A673 (cell line): ENCODE data around the gene SP100. TPM values are rescaled to one million over a fixed set of nuclear protein-coding genes. Genes with fewer than 3 reads are reported as not detected.

Source experiments
- BruUV-seq: library from RNA; stranded (reverse); fragments of 400-500 nt; replicated peaks from 2 replicates; lab custom pipeline; 2021; lab: Mats Ljungman, UMichigan
- CTCF ChIA-PET: fragments of 300-600 bp; sonication (Branson Sonifier 250); formaldehyde crosslinking; loops from one replicate; lab custom pipeline; 2022; ENCODE audit warnings: antibody characterized with exemption; lab: Charles Lee
- POLR2A ChIA-PET: fragments of 300-600 bp; sonication (Branson Sonifier 250); formaldehyde crosslinking; loops from one replicate; lab custom pipeline; 2022; ENCODE audit warnings: antibody characterized with exemption; ENCODE audit not compliant: low non-redundant PET; lab: Charles Lee
- DNase-seq: peaks from one replicate; pipeline ENCODE4 v3.0.0-alpha.2; 2015; ENCODE audit warnings: low spot score
- H3K27ac ChIP-seq: fragments of 200-600 bp; sonication (generic); 2 replicates; pipeline ENCODE4 v1.5.1; 2016; ENCODE audit warnings: mixed run types, low read depth, mild to moderate bottlenecking, mixed read lengths, antibody characterized with exemption, low read length; ENCODE audit not compliant: poor library complexity, severe bottlenecking
- H3K27me3 ChIP-seq: fragments of 200-600 bp; sonication (generic); replicated peaks from 2 replicates; pipeline ENCODE4 v1.6.1; 2017; ENCODE audit warnings: mixed run types, low read depth, mild to moderate bottlenecking, mixed read lengths, antibody characterized with exemption, low read length; ENCODE audit not compliant: insufficient read depth, poor library complexity
- H3K36me3 ChIP-seq: fragments of 200-600 bp; sonication (generic); 2 replicates; pipeline ENCODE4 v1.6.1; 2016; ENCODE audit warnings: mixed run types, mild to moderate bottlenecking, mixed read lengths, antibody characterized with exemption, low read length; ENCODE audit not compliant: insufficient read depth, poor library complexity, severe bottlenecking
- H3K4me1 ChIP-seq: fragments of 200-600 bp; sonication (generic); 2 replicates; pipeline ENCODE4 v1.6.1; 2017; ENCODE audit warnings: mixed run types, mild to moderate bottlenecking, mixed read lengths, antibody characterized with exemption, low read length; ENCODE audit not compliant: insufficient read depth, poor library complexity, severe bottlenecking
- H3K4me3 ChIP-seq: fragments of 200-600 bp; sonication (generic); 2 replicates; pipeline ENCODE4 v1.5.1; 2016; ENCODE audit warnings: low read depth, mixed run types, mild to moderate bottlenecking, mixed read lengths, low read length; ENCODE audit not compliant: poor library complexity, severe bottlenecking
- H3K9me3 ChIP-seq: fragments of 200-600 bp; sonication (generic); 2 replicates; pipeline ENCODE4 v1.6.1; 2016; ENCODE audit warnings: mixed run types, low read depth, mild to moderate bottlenecking, mixed read lengths, antibody characterized with exemption, low read length; ENCODE audit not compliant: poor library complexity, severe bottlenecking
- EZH2 ChIP-seq: fragments of 200-600 bp; sonication (generic); IDR thresholded peaks from 2 replicates; pipeline ENCODE4 v1.6.1; 2017; ENCODE audit warnings: borderline replicate concordance, low read depth, mild to moderate bottlenecking, mixed read lengths, antibody characterized with exemption, low read length; ENCODE audit not compliant: poor library complexity, severe bottlenecking
- intact Hi-C: fragments of 100-400 bp; cut with micrococcal nuclease; formaldehyde crosslinking; loops from one replicate; pipeline ENCODE4 v1.10.0; 2022; ENCODE audit not compliant: unreplicated experiment
- total RNA-seq: library from RNA; stranded (reverse); gene quantifications from 2 replicates; pipeline ENCODE4 v1.2.3, GENCODE V29; 2021
- TF ChIP-seq, protein P1 (sequence below): fragments of 300-800, 200-600 bp; sonication (generic); conservative IDR thresholded peaks from 2 replicates; pipeline ENCODE4 v1.5.1; 2017; ENCODE audit warnings: low read depth, mild to moderate bottlenecking, antibody characterized with exemption, low read length, moderate library complexity, mixed read lengths

Gene SP100
- total RNA-seq, 1 experiment from 2014 or later: 2.9 TPM

DNA sequence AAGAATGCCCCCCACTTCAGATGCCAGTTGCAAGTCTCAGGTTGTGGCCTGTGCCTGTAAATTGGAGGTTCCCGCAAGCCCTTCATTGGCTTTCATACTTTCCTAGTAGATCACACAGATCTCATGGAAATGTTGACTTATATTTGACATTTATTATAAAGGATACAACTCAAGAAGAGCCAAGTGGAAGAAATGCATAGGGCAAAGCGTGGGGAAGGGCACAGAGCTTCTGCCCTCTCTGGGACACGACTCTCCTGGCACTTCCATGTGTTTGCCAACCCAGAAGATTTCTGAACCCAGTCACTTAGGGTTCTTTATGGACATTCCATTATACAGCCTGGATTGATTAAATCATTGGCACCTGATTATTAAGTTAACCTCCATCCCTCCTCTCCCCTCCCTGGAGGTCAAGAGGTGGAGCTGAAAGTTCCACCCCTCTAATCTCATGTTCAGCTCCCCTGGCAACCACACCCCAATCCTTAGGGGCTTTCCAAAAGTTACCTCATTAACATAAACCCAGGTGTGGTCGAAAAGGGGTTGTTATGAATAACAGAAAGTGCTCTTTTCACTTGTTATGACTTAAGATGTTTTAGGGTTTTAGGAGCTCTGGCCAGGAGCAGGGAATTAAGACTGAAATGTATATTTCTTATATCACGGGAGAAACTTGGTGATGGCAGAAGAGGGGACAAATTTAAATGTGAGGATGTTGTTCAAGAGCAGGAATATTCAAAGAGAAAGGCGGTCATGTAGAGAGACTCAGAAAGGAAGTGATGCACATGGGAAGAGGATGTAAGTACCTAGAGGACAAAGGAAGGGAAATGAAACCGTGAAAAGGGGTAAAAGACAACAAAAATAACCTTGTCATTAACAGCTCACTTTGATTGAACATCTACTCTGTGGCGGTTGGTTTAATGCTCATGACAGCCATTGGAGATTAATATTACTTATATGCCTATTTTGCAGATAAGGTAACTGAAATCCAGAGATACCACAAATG is 31.8 kb downstream of the SP100 start:
- POLR2A ChIA-PET: no interaction called here

DNA sequence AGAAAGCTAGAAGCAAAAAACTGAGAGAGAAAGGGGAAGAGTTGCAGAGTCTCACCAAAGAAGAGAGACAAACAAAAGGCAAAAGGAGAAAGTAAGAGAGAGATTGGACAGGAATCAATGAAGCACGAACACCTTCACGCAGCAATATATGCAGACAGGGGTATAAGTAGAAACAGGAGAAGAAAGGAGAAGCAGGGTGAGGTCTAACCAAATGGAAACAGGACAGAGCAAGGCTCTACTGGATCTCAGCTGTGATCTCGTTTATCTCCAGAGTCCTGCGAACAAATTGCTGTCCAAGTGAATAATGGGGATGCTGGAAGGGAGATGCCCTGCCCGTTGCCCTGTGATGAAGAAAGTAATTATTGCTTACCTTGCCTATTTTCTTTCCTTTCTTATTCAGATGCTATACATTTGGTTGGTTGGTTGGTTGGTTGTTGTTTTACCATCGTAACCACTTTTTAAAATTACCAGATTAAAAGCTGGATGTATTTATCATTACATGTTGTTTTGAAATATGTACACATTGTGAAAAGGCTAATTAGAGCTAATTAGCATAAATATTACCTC is 34.0 kb downstream of the SP100 start:
- intact Hi-C loops: no loop called here
- POLR2A ChIA-PET: no interaction called here

More for the DNA sequence above, 31.8 kb downstream of the SP100 start:
- H3K9me3 ChIP-seq: no peaks in the 10 kb centered on the region
- no peaks in the 10 kb centered on the region for H3K4me1 ChIP-seq
- no TSS peak for BruUV-seq
- H3K4me3 ChIP-seq: no peak overlapping the region
- no peaks in the 10 kb centered on the region for H3K27me3 ChIP-seq
- H3K36me3 ChIP-seq: no peaks in the 10 kb centered on the region
- no peak overlapping the region for H3K27ac ChIP-seq
- CTCF ChIA-PET: no interaction called here
- no peak for DNase-seq
- intact Hi-C loops: no loop called here
- no peak for TF ChIP-seq EZH2

DNA sequence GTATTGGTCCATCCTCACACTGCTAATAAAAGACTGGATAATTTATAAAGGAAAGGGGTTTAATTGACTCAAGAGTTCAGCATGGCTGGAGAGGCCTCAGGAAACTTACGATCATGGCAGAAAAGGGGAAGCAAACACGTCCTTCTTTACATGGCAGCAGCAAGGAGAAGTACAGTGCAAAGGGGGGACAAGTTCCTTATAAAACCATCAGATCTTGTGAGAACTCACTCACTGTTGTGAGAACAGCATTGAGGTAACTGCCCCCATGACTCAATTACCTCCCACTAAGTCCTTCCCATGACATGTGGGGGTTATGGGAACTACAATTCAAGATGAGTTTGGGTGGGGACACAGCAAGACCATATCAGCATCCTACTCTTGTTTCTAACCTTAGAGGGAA is 37.0 kb downstream of the SP100 start:
- BruUV-seq: no TSS peak
- Histone ChIP-seq H3K4me3 (no peak overlapping the region), H3K36me3 (no peaks in the 10 kb centered on the region), H3K9me3 (no peaks in the 10 kb centered on the region), H3K27me3 (no peaks in the 10 kb centered on the region), H3K27ac (no peak overlapping the region), H3K4me1 (no peaks in the 10 kb centered on the region)
- DNase-seq: no peak
- TF ChIP-seq EZH2: no peak
- TF ChIP-seq, protein P1, sequence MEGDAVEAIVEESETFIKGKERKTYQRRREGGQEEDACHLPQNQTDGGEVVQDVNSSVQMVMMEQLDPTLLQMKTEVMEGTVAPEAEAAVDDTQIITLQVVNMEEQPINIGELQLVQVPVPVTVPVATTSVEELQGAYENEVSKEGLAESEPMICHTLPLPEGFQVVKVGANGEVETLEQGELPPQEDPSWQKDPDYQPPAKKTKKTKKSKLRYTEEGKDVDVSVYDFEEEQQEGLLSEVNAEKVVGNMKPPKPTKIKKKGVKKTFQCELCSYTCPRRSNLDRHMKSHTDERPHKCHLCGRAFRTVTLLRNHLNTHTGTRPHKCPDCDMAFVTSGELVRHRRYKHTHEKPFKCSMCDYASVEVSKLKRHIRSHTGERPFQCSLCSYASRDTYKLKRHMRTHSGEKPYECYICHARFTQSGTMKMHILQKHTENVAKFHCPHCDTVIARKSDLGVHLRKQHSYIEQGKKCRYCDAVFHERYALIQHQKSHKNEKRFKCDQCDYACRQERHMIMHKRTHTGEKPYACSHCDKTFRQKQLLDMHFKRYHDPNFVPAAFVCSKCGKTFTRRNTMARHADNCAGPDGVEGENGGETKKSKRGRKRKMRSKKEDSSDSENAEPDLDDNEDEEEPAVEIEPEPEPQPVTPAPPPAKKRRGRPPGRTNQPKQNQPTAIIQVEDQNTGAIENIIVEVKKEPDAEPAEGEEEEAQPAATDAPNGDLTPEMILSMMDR: no peak
- ChIA-PET CTCF (no interaction called here), POLR2A (no interaction called here)
- intact Hi-C loops: no loop called here

More for the DNA sequence above, 34.0 kb downstream of the SP100 start:
- Histone ChIP-seq H3K9me3 (no peaks in the 10 kb centered on the region), H3K27ac (no peak overlapping the region), H3K27me3 (no peaks in the 10 kb centered on the region), H3K4me3 (no peak overlapping the region), H3K36me3 (no peaks in the 10 kb centered on the region), H3K4me1 (no peaks in the 10 kb centered on the region)
- no peak for DNase-seq
- no TSS peak for BruUV-seq
- TF ChIP-seq EZH2: no peak
- TF ChIP-seq, protein P1: no peak
- CTCF ChIA-PET: no interaction called here
